Kidney capillary endothelial cell (primary cell): ENCODE data around the gene RIMKLB.
"Not testable (repeated sequence)": the region's sequence is repeated elsewhere in the genome, so short reads cannot be mapped to it uniquely, and the experiment has no call there.

Source experiments
- DNase-seq: peaks from one replicate; pipeline ENCODE4 v3.0.0-alpha.2; 2018; ENCODE audit warnings: low spot score

RIMKLB gene

GRCh38 chr12:8695116-8695515, 2.7 kb upstream of the RIMKLB start:
- no peak for DNase-seq

GRCh38 chr12:8696442-8697090, 1.2 kb upstream of the RIMKLB start:
- no peak for DNase-seq

DNA sequence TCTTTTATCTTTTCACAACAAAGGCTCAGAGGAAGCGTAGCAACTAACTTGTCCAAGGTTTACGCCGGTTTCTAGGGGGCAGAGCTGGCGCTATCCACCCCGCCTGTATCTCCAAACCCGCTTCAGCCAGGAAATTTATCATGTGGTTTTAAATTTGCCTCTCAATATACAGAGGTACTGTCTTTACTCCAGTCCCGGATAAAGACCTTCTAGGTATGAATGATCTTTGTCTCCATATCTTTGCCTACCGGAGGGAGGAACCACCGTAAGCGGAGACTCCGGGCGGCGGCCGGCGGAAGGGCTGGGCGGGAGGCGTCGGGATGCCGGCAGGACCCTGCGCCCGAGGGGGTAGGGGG, 693 bp upstream of the RIMKLB start:
- DNase-seq, result no peak

DNA sequence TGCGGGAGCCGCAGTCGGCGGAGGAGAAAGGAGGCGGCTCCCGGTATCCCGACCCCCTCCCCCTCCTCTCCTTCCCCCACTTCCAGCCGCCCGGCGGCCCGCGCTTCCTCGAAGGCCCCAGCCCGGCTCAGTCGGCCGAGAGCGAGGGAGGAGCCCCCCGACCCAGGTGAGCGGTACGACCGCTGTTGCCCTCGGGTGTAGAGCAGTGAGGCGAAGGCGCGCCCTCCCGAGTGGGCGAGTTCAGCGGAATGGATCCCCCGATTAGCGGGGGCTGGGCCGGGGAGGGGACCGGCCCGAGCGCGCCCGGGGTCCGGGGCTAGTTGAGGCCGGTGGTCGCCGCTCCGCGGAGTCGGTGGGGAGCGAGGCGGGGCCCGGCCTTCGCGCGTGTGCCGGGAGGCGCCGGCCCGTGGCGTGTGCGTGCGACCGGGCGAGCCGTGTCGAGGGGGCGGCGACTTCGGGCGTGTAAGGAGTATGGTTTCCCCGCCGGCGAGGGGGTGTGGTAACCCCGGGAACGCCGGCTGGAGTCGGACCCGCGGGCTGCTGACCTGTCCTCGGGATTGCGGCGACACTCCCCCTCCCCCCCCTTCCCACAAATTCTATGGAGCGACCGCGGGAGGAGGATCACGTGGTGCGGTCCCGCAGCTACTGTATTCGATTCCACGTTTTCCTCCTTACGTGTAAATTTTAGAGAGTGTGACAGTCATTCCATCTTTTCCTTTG, 501 bp downstream of the RIMKLB start:
- DNase-seq, result no peak

- no peak for DNase-seq
Measured at GRCh38 chr12:8698879-8699278, 1.1 kb downstream of the RIMKLB start.

GRCh38 chr12:8699714-8700113, 1.9 kb downstream of the RIMKLB start:
- DNase-seq, result no peak

GRCh38 chr12:8701046-8701660, 3.4 kb downstream of the RIMKLB start:
- DNase-seq, result no peak

GRCh38 chr12:8702159-8702558, 4.4 kb downstream of the RIMKLB start:
- DNase-seq, result no peak

- no peak for DNase-seq
Measured at GRCh38 chr12:8709124-8709830, 11.5 kb downstream of the RIMKLB start.

DNA sequence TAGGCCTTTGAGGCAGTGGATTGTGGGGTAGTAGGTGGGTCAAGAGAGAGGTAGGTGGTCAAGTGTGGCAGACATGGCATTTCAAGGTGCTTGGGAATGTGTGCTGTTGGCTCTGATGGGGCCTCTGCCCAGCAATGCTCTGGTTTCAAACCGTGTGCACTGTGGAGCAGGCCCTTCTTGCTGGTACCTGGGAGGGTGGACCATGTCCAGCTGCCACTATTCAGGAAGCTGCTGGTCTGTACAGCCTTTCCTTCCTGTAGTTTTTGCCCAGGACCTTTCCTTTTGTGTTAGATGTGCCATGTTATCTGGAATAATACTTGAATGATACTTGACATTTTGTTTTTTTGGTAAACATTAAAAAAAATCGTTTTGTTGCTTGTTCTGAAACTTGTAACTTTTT, 14.8 kb downstream of the RIMKLB start:
- no peak for DNase-seq

DNA sequence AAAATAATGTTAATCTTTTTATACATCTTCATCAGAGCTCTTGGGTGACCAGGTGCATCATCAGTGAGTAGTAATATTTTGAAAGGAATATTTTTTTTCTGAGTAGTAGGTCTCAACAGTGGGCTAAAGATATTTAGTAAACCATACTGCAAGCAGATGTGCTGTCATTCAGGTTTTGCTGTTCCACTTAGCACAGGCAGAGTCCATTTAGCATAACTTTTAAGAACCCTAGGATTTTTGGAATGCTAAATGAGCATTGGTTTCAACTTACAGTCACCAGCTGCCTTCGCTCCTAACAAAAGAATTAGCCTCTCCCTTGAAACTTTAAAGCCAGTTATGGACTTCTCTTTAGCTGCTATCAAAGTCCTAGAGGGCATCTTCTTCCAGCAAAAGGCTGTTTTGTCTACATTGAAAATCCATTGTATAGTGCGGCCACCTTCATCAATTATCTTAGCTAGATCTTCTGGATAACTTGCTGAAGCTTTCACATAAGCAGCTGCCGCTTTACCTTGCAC, 24.6 kb downstream of the RIMKLB start:
- DNase-seq, result no peak

DNA sequence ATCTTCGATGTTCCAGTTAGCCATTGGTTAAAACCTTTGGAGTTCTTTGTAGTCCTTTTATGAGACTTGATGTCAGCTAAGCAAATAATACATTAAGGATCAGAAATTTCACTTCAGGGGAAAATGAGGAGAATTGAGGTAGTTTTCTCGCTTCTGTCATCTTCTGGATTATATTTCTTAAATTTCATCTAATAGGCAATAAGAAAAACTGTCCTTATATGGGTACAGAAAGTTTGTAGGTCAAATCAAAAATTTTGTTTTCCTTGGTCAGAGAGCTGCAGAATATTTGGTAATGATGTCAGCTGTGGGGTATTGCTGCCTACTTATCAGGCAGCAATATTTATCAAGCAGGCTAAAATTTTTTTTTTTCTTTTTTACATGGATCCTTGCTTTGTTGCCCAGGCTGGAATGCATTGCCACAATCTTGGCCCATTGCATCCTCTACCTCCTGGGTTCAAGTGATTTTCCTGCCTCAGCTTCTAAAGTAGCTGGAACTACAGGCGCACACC, 37.1 kb downstream of the RIMKLB start:
- no peak for DNase-seq

DNA sequence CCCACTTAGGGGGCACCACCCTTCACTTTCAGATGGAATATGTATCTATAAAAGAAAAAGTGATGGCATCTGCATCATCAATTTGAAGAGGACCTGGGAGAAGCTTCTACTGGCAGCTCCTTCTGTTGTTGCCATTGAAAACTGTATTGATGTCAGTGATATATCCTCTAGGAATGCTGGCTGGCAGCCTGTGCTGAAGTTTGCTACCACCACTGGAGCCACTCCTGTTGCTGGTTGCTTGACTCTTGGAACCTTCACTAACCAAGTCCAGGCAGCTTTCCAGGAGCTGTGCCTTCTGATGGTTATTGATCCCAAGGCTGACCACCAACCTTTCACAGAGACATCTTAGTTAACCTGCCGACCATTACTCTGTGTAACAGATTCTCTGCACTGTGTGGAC, 44.7 kb downstream of the RIMKLB start:
- DNase-seq, result no peak

DNA sequence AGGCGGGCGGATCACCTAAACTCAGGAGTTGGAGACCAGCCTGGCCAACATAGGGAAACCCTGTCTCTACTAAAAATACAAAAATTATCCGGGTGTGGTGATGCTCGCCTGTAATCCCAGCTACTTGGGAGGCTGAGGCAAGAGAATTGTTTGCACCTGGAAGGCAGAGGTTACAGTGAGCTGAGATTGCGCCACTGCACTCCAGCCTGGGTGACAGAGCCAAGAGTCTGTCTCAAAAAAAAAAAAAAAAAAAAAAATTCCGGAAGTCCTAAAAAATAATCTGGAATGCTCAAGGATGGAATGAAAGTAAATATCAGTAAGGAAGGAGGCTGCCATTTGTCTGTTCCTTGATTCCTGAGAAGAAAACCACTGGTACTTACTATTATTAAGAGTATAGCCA, 45.3 kb downstream of the RIMKLB start:
- DNase-seq, result not testable (repeated sequence)

DNA sequence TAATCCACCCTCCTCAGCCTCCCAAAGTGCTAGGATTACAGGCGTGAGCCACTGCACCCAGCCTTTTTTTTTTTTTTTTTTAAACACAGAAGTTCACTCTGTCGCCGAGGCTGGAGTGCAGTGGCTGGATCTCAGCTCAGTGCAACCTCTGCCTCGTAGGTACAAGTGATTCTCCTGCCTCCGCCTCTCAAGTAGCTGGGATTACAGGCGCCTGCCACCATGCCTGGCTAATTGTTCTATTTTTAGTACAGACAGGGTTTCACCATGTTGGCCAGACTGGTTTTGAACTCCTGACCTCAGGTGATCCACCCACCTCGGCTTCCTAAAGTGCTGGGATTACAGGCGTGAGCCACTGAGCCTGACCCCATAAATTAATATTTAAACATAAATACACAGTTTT, 47.8 kb downstream of the RIMKLB start:
- DNase-seq, result not testable (repeated sequence)

DNA sequence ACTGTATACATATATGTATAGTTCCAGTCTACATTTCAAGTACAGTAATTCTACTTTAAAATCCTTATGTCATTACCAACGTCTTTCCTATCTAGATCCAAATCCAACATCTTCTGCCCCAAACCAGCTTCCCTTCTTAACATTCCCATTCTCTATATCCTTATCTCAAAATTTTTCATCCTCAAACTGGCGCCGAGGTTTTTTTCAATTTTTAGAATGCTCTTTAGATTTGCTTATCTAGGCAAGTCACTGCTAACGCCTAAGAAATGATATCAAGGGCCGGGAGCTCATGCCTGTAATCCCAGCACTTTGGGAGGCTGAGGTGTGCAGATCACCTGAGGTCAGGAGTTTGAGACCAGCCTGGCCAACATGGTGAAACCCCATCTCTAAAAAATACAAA, 48.3 kb downstream of the RIMKLB start:
- DNase-seq, result no peak

- not testable (repeated sequence) for DNase-seq
Measured at GRCh38 chr12:8760076-8760475, 62.3 kb downstream of the RIMKLB start.

DNA sequence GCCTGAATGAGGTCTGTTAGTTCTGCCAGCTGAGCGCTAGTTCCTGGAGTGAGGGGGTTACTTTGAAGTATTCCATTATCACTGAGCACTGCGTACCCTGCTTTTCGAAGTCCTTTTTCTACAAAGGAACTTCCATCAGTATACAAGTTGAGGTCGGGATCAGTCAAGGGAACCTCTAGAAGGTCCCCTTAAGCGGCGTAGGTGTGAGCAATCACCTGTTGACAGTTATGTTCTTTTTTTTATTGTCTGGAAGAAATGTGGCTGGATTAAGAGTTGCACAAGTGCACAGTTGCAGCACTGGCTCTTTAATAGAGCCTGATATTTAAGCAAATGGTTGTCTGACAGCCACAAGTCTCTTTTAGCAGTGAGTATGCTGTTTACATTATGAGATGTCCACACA, 64.9 kb downstream of the RIMKLB start:
- DNase-seq, result not testable (repeated sequence)

DNA sequence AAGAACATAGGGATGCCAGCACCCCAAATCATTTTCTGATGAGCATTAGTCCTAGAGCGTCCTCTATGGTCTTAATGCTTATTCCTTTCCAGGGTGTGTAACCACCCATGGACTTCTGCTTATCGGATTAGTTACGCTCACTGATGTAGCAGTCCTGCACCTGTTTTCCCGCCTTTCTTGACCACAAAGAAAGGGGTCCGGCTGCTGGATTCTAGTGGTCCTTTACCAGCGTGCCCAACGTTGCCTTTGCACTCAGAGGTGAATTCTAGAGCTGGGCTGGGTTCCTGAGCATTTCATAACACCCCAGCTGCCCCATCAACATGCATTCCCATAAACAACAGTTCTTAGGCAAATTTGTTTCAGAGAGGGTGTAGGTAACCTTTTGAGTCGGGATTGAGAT, 68.3 kb downstream of the RIMKLB start:
- DNase-seq, result not testable (repeated sequence)

DNA sequence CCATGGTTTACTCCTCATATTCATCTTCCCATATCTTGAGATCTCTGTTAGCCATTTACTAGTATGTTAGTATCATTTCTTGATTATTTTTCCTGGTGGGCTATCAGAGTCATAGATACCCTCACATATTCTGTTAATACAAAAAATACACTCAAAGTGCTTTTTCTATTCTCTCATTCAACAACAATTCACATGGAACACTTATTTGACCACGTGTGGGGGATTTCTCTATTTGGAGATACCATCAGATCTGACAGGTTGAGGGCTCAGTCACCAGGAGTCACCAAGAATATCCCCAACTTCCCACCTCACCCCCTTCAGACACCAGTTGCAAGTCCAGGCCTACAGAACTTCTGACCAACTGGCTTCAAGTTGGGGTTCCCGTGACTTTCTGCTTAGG, 72.7 kb downstream of the RIMKLB start:
- no peak for DNase-seq

DNA sequence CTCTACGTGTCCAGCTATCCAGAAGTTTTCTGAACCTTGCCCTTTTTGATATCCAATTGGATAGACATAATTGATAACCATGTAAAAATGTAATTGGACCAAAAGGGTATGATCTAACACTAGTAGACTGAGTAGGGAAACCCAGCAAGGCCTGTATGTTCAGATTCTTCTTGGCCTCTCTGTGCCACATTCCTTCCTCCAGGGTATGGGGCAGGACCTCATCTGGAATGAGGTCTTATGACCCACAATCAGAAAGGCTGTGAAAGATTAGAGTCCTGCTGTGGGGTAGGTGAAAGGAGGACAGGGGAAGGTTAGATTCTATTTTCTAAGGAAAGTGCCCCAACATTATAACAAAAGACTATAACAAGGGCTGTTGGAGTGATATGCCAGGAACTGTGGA, 73.3 kb downstream of the RIMKLB start:
- no peak for DNase-seq

GRCh38 chr12:8773461-8773860, 75.7 kb downstream of the RIMKLB start:
- no peak for DNase-seq

- DNase-seq, result no peak
Measured at GRCh38 chr12:8779281-8779680, 81.5 kb downstream of the RIMKLB start.
